ENCODE data around the gene DEFB124.

DEFB124 gene

DNA sequence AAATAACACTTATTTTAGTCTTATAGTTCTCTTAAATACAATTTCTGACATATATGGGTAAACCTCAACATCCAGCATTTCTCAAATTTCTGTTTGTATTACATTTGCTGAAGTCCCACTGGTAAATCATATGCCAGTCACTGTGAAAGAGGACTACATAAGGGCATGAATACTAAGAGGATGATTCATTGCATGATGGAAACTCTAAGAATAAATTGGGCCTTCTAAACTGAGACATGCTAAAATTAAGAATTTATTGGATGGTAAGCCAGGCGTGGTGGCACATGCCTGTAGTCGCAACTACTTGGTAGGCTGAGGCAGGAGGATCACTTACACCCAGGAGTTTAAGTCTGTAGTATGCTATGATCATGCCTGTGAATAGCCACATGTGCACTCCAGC is 22.4 kb downstream of the DEFB124 start:
- no peaks in the 10 kb centered on the region for H3K4me1 ChIP-seq (ENCODE audit: control insufficient read depth, low read depth, low read length)
- WGBS (ENCODE audit: extremely low coverage, insufficient coverage, low lambda C conversion rate), result no CpG with 5 or more reads among the region's 2 CpGs
- DNase-seq, result no peak

DNA sequence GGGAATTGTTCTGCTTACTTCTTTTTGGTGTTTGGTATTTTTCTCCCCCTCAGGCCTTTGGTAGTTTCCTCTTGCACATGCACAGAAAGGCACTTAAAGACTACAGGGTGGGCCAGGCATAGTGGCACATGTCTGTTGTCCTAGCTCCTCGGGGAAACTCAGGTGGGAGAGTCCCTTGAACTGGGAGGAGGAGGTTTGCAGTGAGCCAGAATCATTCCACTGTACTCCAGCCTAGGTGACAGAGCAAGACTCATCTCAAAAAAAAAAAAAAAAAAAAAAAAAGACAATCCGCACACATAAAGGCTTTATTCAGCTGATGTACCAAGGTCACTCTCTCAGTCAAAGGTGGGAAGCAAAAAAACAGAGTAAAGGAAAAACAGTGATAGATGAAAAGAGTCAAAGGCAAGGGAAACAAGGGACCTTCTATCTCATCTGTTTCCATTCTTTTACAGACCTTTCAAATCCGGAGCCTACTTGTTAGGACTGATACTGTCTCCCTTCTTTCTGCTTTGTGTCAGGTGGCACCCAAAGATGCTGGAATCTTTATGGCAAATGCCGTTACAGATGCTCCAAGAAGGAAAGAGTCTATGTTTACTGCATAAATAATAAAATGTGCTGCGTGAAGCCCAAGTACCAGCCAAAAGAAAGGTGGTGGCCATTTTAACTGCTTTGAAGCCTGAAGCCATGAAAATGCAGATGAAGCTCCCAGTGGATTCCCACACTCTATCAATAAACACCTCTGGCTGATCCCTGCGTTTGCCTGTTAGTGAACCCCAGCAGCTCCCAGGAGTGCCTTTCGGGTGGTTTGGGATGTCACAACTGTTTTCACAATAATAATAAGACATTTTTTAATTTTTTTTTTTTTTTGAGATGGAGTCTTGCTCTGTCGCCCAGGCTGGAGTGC is 25.2 kb downstream of the DEFB124 start:
- Histone ChIP-seq H2AK5ac (ENCODE audit: low read length) (no peak overlapping the region), H3K4me1 (ENCODE audit: control insufficient read depth, low read depth, low read length) (no peaks in the 10 kb centered on the region), H2BK5ac (ENCODE audit: low read length) (no peak overlapping the region), H3K4me3 (ENCODE audit: low read length) (no peak overlapping the region), H2BK15ac (replicated peaks; ENCODE audit: low read depth) (no peak overlapping the region), H3K23ac (ENCODE audit: low read length) (no peak overlapping the region), H2BK120ac (ENCODE audit: low read depth, low read length) (no peak overlapping the region), H4K8ac (ENCODE audit: low read depth, low read length) (no peak overlapping the region), H3K79me1 (ENCODE audit: low read length) (no peaks in the 10 kb centered on the region), H3K18ac (ENCODE audit: low read length) (no peak overlapping the region), H3K56ac (ENCODE audit: low read length) (no peak overlapping the region), H3K4me2 (ENCODE audit: low read length) (no peak overlapping the region), H3K27ac (ENCODE audit: low read depth, low read length) (no peak overlapping the region), H4K5ac (ENCODE audit: low read length) (no peak overlapping the region), H3K79me2 (ENCODE audit: control insufficient read depth, insufficient read depth, low read length) (no peaks in the 10 kb centered on the region), H3K36me3 (ENCODE audit: control insufficient read depth, insufficient read depth, low read length) (no peaks in the 10 kb centered on the region), H3K9ac (ENCODE audit: low read length) (no peak overlapping the region), H3K27me3 (ENCODE audit: insufficient read depth, low read length, poor library complexity) (no peaks in the 10 kb centered on the region), H3K4ac (ENCODE audit: low read depth, low read length) (no peak overlapping the region)
- WGBS (ENCODE audit: extremely low coverage, insufficient coverage, low lambda C conversion rate), result no CpG with 5 or more reads among the region's 8 CpGs
- no peak for DNase-seq

More for the DNA sequence above, 22.4 kb downstream of the DEFB124 start:
- no peak overlapping the region for H3K4ac ChIP-seq (ENCODE audit: low read depth, low read length)
- no peak overlapping the region for H3K56ac ChIP-seq (ENCODE audit: low read length)
- no peak overlapping the region for H2BK15ac ChIP-seq (replicated peaks; ENCODE audit: low read depth)
- H3K79me1 ChIP-seq (ENCODE audit: low read length), result no peaks in the 10 kb centered on the region
- H4K5ac ChIP-seq (ENCODE audit: low read length), result no peak overlapping the region
- no peak overlapping the region for H2AK5ac ChIP-seq (ENCODE audit: low read length)
- H3K23ac ChIP-seq (ENCODE audit: low read length), result no peak overlapping the region
- H3K9ac ChIP-seq (ENCODE audit: low read length), result no peak overlapping the region
- no peaks in the 10 kb centered on the region for H3K27me3 ChIP-seq (ENCODE audit: insufficient read depth, low read length, poor library complexity)
- H3K79me2 ChIP-seq (ENCODE audit: control insufficient read depth, insufficient read depth, low read length), result no peaks in the 10 kb centered on the region
- no peak overlapping the region for H3K18ac ChIP-seq (ENCODE audit: low read length)
- H2BK5ac ChIP-seq (ENCODE audit: low read length), result no peak overlapping the region
- H3K4me2 ChIP-seq (ENCODE audit: low read length), result no peak overlapping the region
- H4K8ac ChIP-seq (ENCODE audit: low read depth, low read length), result no peak overlapping the region
- H3K36me3 ChIP-seq (ENCODE audit: control insufficient read depth, insufficient read depth, low read length), result no peaks in the 10 kb centered on the region
- H3K4me3 ChIP-seq (ENCODE audit: low read length), result no peak overlapping the region
- H2BK120ac ChIP-seq (ENCODE audit: low read depth, low read length), result no peak overlapping the region
- no peak overlapping the region for H3K27ac ChIP-seq (ENCODE audit: low read depth, low read length)

GRCh38 chr20:31446084-31446819 is 28.7 kb downstream of the DEFB124 start:
- Histone ChIP-seq H3K23ac (ENCODE audit: low read length) (no peak overlapping the region), H3K18ac (ENCODE audit: low read length) (no peak overlapping the region), H3K4ac (ENCODE audit: low read depth, low read length) (no peak overlapping the region), H4K8ac (ENCODE audit: low read depth, low read length) (no peak overlapping the region), H3K79me1 (ENCODE audit: low read length) (no peaks in the 10 kb centered on the region), H3K4me2 (ENCODE audit: low read length) (no peak overlapping the region), H2BK5ac (ENCODE audit: low read length) (no peak overlapping the region), H3K56ac (ENCODE audit: low read length) (no peak overlapping the region), H3K4me3 (ENCODE audit: low read length) (no peak overlapping the region), H3K27me3 (ENCODE audit: insufficient read depth, low read length, poor library complexity) (no peaks in the 10 kb centered on the region), H3K9ac (ENCODE audit: low read length) (no peak overlapping the region), H2BK120ac (ENCODE audit: low read depth, low read length) (no peak overlapping the region), H2AK5ac (ENCODE audit: low read length) (no peak overlapping the region), H3K79me2 (ENCODE audit: control insufficient read depth, insufficient read depth, low read length) (no peaks in the 10 kb centered on the region), H2BK15ac (replicated peaks; ENCODE audit: low read depth) (no peak overlapping the region), H3K4me1 (ENCODE audit: control insufficient read depth, low read depth, low read length) (no peaks in the 10 kb centered on the region), H4K5ac (ENCODE audit: low read length) (no peak overlapping the region), H3K27ac (ENCODE audit: low read depth, low read length) (no peak overlapping the region), H3K36me3 (ENCODE audit: control insufficient read depth, insufficient read depth, low read length) (no peaks in the 10 kb centered on the region)
- WGBS (ENCODE audit: extremely low coverage, insufficient coverage, low lambda C conversion rate), result no CpG with 5 or more reads among the region's 12 CpGs
- DNase-seq, result no peak

DNA sequence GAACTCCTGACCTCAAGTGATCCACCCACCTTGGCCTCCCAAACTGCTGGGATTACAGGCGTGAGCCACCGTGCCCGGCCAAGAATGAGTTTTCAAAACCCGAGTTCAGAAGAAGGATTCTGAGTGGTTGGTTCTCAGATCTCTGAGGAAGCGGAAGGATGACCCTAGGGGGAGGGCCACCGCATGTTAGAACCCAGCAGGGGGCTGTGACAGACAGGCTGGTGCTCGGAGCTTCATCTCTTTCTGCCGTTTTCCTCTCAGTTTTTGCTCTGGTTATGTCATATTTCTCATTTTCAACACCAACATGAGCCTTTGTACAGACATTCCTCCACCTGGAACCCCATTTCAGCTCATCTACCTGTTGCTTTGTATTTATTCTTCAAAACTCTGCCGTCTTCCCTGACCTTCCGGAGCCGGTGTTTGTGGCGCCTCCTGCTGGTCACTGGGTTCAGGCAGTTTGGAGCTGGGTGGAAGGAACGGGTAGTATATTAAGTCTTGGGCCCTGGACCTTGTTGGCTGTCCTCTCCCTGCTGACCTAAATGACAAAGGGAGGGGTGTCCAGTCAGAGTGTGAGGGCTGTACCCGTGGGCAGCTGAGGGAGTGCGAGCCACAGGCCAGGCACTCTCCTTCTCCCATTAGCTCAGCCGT is 34.8 kb downstream of the DEFB124 start, which contains the start of gene DEFB123:
Gene DEFB123, plus strand, starts transcription at position 621 of the 648 bp plus-strand sequence. CDS start 67 bp downstream, outside the sequence.
- Histone ChIP-seq H2AK5ac (ENCODE audit: low read length) (no peak within 1 kb of the TSS), H4K8ac (ENCODE audit: low read depth, low read length) (no peak within 1 kb of the TSS), H3K23ac (ENCODE audit: low read length) (no peak within 1 kb of the TSS), H3K4me3 (ENCODE audit: low read length) (no peak within 1 kb of the TSS), H4K5ac (ENCODE audit: low read length) (no peak within 1 kb of the TSS), H3K36me3 (ENCODE audit: control insufficient read depth, insufficient read depth, low read length) (no peaks in the 10 kb centered on the region), H3K27me3 (ENCODE audit: insufficient read depth, low read length, poor library complexity) (no peaks in the 10 kb centered on the region), H3K9ac (ENCODE audit: low read length) (no peak within 1 kb of the TSS), H2BK5ac (ENCODE audit: low read length) (no peak within 1 kb of the TSS), H3K79me1 (ENCODE audit: low read length) (no peaks in the 10 kb centered on the region), H3K4ac (ENCODE audit: low read depth, low read length) (no peak within 1 kb of the TSS), H3K18ac (ENCODE audit: low read length) (no peak within 1 kb of the TSS), H3K4me1 (ENCODE audit: control insufficient read depth, low read depth, low read length) (no peaks in the 10 kb centered on the region), H3K4me2 (ENCODE audit: low read length) (no peak within 1 kb of the TSS), H2BK120ac (ENCODE audit: low read depth, low read length) (no peak within 1 kb of the TSS), H3K27ac (ENCODE audit: low read depth, low read length) (no peak within 1 kb of the TSS), H3K56ac (ENCODE audit: low read length) (no peak within 1 kb of the TSS), H2BK15ac (replicated peaks; ENCODE audit: low read depth) (no peak within 1 kb of the TSS), H3K79me2 (ENCODE audit: control insufficient read depth, insufficient read depth, low read length) (no peaks in the 10 kb centered on the region)
- no CpG with 5 or more reads among the region's 16 CpGs for WGBS (ENCODE audit: extremely low coverage, insufficient coverage, low lambda C conversion rate)
- DNase-seq, result no peak

GRCh38 chr20:31430568-31431115 is 44.3 kb downstream of the DEFB124 start:
- H3K79me1 ChIP-seq (ENCODE audit: low read length), result no peaks in the 10 kb centered on the region
- H3K4me2 ChIP-seq (ENCODE audit: low read length), result no peak overlapping the region
- H4K8ac ChIP-seq (ENCODE audit: low read depth, low read length), result no peak overlapping the region
- no peak overlapping the region for H2BK5ac ChIP-seq (ENCODE audit: low read length)
- no peak overlapping the region for H2BK120ac ChIP-seq (ENCODE audit: low read depth, low read length)
- no peak overlapping the region for H3K56ac ChIP-seq (ENCODE audit: low read length)
- no CpG with 5 or more reads among the region's 4 CpGs for WGBS (ENCODE audit: extremely low coverage, insufficient coverage, low lambda C conversion rate)
- no peak overlapping the region for H2AK5ac ChIP-seq (ENCODE audit: low read length)
- H3K18ac ChIP-seq (ENCODE audit: low read length), result no peak overlapping the region
- no peak overlapping the region for H3K27ac ChIP-seq (ENCODE audit: low read depth, low read length)
- no peaks in the 10 kb centered on the region for H3K36me3 ChIP-seq (ENCODE audit: control insufficient read depth, insufficient read depth, low read length)
- no peak overlapping the region for H3K4ac ChIP-seq (ENCODE audit: low read depth, low read length)
- H3K9ac ChIP-seq (ENCODE audit: low read length), result no peak overlapping the region
- no peaks in the 10 kb centered on the region for H3K79me2 ChIP-seq (ENCODE audit: control insufficient read depth, insufficient read depth, low read length)
- H3K23ac ChIP-seq (ENCODE audit: low read length), result no peak overlapping the region
- no peaks in the 10 kb centered on the region for H3K4me1 ChIP-seq (ENCODE audit: control insufficient read depth, low read depth, low read length)
- no peak overlapping the region for H2BK15ac ChIP-seq (replicated peaks; ENCODE audit: low read depth)
- no peaks in the 10 kb centered on the region for H3K27me3 ChIP-seq (ENCODE audit: insufficient read depth, low read length, poor library complexity)
- no peak overlapping the region for H4K5ac ChIP-seq (ENCODE audit: low read length)
- H3K4me3 ChIP-seq (ENCODE audit: low read length), result no peak overlapping the region
- no peak for DNase-seq
